ENCODE data around the gene GAK.

GAK gene

DNA sequence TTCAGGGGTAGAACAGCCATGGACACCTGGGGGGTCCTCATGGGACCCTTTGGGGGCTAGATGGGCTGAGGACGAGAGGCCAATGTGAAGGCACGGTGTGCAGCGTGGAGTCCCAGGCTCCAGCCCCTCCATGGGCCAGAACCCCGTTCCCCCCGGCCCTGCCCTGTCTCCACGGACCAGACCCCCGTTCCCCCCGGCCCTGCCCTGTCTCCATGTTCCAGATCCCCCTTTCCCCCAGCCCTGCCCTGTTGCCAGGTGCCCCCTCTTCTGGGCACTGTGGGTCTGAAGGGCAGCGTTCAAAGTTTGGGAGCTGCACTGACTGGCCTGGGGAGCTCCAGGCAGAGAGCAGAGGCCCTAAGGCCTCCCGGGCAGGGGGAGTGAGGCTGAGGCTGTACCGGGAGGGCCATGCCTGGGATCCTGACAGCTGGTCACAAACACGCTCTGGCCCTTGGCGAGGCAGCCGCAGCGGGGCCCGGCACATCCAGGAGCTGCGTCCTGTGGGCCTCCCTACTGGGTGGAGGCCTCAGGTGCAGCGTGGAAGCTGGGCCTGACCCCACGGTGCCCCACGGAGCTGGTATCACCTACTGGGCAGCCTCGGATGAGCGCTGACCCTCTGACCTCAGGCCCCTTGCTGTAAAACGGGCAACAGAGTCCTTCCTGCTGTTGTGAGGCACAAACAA lies 32.4 kb upstream of the GAK start:
- no peak for DNase-seq (ENCODE audit: low spot score)

DNA sequence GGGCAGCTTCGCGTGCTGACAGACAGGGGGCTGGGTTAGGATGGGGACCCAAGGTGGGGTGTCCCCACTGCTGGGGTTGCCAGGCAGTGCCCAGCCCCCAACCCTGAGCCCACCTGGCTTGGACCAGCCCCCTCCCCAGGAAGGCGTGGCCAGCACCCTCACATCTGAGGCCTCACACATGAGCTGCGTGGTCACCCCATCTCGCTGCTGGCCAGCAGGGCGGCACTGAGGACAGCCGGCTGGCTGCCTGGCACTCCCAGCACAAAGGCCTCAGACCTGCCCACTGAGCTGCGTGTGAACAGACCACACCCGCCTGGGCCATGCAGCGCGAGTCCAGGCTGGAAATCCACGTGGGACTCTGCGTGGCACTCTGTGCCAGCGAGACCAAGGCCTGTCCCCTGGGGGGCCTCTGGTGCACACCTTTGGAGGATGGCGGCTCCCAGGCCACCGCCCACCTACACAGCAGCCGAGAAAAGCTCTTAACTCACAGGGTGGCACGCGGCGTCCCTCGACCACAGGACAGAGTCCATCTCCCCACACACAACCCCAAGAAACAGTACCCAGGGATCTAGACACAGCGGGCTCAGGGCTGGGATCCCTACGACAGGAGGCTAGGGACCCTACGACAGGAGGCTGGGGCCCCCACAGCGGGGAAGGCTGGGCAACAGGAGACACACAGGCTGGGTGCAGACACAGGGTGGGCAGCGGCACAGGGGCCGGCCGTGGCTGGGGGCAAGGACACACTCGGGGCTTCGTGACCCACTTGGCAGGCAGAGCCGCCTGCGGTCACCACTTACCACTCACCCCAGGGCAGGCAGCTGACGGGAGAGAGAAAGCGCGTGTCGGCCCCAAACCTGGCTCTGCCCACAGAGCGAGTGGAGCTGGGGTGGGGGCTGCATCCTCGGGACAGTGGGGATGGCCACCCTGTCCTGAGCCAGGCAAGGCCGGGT lies 31.4 kb upstream of the GAK start:
- DNase-seq (ENCODE audit: low spot score) = no peak

DNA sequence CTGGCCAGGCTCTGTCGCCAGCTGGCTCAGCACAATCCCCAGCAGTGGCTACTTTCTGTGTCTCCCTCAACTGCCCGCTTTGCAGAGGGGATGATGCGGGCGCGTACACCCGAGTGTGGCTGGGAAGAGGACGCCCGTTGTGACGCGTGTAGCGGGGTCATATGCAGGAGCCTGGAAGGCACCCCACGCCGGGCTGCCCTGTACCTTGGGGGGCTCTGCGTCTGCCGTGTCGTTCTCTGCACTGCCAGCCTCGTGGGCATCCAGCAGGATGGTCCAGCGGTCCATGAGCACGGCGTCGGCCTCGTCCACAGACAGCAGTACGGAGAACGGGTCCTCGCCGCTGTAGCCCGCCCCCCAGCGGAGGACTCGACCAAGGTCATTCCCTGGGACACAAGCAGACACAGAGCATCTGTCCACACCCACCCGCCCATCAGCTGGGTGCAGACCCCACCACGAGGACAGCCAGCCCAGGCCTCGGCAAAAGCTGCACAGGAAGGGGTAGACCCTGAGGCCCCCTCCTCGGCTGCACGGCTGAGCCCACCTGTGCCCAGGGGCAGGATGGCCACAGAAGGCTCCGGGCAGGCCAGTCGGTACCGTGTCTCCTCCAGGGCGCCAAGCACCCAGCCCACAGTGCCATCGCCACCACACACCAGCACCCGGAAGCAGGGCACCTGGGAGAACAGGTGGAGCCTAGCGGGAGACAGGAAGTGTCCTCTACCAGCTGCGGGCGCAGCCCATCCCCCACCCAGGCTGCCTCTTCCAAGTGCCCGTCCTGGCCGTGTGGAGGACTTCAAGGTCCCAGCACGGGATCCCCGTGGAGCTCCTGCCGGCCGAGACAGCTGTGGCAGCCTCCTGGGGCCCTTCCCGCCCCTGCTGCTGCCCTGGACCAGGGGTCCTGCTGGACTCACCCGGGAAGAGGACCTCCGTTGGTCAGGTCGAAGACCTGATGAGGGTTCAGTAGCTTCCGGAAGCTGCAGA lies 30.4 kb upstream of the GAK start:
- no peak for DNase-seq (ENCODE audit: low spot score)

DNA sequence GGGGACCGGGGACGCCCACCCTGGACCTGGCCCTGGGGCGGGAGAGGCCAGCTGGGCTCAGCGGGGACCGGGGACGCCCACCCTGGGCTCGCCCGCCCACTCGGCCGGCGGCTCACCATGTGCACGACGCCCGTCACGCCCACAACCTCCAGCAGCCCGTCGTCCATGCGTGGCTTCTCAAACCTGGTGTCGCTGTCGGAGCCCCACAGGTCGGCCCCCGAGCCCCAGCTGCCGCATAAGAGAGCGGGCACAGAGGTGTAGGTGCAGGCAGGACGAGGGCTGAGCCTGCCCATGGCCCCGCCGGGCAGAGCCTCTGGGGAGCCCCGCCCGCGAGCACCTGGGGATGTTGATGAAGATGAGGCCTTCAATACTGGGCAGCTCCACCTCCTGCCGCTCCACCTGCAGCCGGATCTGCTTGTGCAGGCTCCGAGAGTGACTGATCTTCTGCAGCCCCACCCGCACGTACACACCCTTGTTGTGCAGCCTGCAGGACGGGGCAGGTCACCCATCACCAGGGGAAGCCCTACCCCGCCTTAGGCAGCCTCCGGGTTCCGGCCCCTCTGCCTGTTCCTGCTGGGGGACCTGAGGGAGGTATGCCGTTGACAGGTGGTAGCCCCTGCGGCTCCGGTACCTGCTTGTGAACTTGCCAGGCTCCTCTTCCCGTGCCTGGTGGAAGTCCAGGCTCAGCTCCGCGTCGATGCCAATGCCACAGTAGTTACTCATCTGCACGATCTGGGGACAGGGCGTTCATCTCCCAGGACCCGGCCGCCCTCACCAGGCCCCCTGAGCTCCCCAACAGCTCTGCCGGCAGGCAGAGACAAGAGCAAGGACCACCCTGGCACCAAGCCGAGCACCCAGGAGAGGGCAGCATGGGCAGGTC lies 29.5 kb upstream of the GAK start:
- no peak for DNase-seq (ENCODE audit: low spot score)

DNA sequence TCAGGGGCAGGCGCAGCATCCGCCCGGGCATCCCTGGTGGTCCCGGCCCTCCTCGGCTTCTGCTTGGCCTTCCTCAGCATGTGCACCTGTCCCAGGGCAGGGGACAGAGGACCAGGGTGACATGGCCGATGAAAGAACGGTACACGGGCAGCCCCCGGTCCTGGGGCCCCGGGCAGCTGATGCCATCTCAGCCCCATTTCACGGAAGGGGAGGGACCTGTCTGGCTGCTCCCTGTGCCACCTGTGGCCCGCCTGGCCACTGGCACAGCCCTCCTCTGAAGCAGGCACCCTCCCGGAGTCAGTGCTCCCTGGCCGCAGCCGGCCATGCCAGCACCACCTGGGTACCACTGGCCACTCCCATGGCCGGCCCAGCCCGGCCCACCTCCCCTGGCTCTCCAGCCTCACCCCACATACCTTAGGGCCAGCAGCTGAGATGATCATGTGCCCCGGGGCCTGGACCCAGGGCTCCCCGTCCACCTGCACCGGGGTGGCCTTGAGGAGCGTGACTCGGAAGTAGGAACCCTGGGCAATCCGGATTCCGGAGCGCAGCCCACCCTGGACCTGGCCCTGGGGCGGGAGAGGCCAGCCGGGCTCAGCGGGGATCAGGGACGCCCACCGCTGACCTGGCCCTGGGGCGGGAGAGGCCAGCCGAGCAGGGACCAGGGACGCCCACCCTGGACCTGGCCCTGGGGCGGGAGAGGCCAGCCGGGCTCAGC lies 28.7 kb upstream of the GAK start:
- no peak for DNase-seq (ENCODE audit: low spot score)

DNA sequence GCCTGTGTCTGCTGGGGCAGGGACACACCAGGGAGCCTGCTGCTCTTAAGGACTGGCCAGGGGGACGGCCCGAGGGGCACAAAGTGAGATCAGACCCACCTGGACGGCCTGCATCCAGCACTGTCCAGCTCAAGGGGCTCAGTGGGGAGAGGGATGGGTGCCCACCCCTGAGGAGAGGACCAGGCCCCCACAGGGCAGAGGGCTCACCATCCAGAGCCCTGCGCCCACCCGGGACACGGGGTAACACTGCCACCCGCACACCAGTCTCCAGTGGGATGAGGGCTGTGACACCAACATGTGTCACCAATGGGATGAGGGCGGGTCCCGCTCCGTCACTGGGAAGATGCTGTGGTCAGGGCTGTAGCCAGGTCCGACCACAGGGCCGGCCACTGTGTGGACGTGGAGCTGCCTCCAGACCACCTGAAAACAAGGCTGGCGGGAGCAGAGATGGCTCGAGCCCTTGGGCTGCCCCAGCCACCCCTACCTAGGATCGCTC lies 28.1 kb upstream of the GAK start:
- DNase-seq (ENCODE audit: low spot score) = no peak

DNA sequence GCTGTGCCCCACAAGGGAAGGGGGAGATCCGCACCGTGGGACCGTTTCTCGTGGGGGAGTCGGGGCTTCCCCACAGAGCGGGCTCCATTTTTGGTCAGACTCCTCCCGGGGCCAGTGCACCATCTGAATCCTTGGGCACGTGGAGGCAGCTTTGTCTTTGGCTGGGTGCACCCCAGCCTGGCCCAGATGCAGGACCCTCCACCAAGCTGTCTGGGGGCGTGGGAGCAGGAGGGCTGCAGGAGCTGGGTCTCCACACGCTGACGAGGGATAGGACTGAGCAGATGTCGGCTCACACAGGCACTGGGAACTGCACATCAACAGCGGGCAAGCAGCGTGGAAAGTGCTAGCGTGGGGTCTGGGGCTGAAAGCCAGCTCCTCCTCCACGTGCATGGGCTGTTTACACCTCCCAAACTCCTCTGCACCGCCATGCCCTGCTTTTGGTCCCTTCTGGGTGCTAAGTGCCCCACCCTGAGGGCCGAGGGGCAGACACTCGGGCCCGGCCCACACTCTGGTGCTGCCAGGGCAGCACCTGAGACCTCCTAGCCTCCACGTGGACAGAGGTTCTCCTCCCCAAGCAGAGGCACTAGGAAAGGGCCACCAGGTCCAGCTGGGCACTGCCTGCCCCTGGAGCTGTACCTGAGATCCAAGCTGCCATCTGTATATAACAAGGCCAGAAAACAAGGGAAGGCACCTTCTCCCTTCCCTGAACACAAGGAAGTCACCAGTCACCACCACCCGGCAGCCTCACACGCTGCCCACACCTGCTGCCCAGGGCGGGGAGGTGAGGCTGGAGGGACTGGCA lies 27.4 kb upstream of the GAK start:
- no peak for DNase-seq (ENCODE audit: low spot score)

DNA sequence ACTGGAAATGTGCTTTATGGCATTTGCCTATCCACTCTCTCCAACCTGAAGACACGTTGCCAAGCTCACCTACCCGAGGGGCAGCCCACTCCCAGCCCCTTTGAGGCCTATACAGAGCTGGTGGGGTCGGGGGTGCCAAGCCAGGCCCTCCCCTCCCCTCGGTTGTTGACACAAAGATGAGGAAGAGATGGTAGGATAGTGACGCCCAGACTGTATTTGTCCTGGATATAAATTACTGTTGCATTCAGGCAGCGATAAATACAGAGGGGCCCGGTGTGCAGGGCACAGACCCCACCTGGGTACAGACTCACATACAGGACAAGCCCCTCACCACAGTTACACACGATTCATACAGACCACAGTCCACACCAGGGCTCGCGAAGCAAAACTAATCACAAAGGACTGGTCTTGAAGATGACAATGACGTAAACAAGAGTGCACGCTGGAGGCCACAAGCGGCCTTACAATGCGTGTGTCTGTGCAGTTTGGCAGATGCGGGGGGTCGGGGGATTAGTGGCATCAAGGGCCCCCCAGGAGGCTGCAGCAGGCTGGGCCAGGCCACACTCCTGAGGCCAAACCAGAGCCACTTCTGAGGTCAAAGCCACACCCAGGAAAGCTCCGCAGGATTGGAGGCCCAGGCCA lies 26.7 kb upstream of the GAK start:
- DNase-seq (ENCODE audit: low spot score) = no peak

DNA sequence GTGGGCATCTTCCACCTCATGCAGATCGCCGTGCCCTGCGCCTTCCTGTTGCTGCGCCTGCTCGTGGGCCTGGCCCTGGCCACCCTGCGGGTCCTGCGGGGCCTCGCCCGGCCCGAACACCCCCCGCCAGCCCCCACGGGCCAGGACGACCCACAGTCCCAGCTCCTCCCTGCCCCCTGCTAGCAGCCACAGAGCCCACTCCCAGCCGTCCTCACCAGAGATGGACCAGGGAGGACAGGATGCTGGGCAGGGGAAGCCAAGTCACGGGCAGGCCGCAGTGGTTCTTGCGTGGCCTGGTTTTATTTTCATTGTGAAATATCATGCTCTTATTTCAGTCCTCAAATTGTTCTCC lies 26.2 kb upstream of the GAK start:
- DNase-seq (ENCODE audit: low spot score) = no peak

DNA sequence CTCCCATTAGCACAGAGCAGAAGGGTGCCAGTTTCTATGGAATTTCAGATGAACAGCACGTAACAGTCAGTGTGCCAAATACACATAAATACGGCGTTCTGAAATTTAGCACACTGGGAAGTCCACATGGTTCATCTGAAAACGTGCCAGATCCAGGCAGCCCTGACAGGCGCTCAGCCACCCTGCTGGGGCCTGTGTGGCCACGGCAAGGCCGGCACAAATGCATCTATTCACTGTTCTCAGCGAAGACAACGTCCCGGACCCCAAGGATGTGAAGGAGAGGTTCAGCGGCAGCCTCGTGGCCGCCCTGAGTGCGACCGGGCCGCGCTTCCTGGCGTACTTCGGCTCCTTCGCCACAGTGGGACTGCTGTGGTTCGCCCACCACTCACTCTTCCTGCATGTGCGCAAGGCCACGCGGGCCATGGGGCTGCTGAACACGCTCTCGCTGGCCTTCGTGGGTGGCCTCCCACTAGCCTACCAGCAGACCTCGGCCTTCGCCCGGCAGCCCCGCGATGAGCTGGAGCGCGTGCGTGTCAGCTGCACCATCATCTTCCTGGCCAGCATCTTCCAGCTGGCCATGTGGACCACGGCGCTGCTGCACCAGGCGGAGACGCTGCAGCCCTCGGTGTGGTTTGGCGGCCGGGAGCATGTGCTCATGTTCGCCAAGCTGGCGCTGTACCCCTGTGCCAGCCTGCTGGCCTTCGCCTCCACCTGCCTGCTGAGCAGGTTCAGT lies 25.6 kb upstream of the GAK start:
- no peak for DNase-seq (ENCODE audit: low spot score)

DNA sequence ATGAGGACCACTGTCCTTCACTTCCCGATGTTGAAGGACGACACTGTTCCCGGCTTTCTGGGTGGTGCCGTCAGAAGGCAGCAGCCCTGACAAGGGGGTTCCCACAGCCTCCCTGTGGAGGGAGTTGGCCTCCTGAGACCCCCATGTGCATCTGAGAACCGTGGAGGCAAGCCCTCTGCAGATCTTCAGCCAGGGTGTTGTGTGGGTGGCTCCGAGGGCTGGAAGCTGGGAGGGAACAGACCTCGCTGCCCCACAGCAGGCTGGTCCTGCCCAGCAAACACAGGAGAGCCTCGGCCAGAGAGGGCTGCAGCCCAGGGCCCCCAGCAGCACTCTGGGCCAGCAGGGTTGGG lies 25.1 kb upstream of the GAK start:
- DNase-seq (ENCODE audit: low spot score) = no peak

DNA sequence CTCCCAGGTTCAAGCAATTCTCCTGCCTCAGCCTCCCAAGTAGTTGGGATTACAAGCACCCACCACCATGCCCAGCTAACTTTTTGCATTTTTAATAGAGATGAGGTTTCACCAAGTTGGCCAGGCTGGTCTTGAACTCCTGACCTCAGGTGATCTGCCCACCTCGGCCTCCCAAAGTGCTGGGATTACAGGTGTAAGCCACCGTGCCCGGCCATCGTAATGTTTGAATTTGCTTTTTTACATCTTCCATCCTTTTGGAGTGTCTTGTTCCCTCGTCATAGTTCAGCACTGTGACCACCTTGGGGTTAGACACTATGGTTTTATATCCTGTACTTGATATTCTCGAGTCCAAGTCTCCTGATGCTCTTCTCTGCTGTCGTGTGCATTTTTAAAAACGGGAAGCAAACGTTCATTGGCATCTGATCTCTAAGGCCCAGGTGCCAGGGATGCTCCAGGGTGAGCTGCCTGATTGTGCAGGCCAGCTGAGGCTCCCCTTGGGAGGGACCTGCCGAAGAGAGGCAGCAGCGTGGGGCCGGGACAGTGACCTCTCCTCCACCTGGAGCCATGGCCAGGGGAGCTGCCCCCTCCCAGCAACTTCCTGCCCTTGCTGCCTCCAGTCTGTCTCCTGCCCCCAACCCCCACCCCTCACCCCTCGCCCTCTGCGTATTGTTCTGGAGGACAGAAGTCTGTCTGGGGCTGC lies 24.6 kb upstream of the GAK start:
- DNase-seq (ENCODE audit: low spot score) = no peak

DNA sequence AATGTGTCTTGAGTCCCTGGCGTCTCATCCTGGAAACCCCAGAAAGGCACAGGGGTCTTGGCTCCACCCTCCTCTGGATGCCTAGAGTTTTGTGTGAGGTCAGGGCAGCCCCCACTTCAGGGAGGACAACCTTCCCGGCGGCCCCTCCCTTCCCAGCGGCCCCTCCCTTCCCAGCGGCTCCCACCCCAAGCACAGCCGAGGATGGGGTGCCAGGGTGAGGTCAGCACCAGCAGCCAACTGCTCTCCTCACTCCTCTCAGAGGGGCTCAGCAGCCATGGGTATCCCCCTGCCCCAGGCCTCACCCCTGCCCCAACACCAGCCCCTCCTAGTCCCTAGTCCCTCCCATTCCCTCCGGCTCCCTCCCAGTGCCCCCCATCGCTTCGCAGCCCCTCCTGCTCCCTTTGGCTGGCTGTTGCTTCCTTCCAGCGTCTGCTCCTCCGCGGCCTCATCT lies 23.8 kb upstream of the GAK start:
- DNase-seq (ENCODE audit: low spot score) = no peak

DNA sequence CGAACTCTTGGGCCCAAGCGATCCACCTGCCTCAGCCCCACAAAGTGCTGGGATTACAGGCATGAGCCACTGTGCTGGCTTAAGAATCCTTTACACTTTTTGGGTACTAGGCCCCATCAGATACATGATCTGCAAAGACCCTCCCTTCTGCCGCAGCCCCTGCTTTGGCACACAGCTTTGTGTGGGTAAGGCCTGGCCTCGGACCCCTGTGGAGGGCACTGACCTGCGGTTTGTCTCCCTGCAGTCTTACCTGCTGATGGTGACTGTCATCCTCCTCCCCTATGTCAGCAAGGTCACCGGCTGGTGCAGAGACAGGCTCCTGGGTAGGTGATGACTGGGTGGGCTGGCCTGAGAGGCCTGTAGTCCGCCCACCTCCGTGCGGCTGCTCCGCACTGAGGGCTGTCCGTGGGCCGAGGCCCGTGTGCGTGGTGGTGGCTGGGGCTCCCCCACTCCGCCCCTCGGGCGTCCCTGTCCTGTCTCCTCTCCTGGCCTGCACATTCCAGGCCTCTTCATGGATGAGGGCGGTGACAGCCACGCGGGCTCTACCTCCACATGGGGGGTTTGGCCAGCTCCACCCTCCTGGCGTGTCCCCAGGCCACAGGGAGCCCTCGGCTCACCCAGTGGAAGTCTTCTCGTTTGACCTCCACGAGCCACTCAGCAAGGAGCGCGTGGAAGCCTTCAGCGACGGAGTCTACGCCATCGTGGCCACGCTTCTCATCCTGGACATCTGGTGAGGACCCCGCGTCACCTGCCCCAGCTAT lies 23.2 kb upstream of the GAK start:
- no peak for DNase-seq (ENCODE audit: low spot score)

DNA sequence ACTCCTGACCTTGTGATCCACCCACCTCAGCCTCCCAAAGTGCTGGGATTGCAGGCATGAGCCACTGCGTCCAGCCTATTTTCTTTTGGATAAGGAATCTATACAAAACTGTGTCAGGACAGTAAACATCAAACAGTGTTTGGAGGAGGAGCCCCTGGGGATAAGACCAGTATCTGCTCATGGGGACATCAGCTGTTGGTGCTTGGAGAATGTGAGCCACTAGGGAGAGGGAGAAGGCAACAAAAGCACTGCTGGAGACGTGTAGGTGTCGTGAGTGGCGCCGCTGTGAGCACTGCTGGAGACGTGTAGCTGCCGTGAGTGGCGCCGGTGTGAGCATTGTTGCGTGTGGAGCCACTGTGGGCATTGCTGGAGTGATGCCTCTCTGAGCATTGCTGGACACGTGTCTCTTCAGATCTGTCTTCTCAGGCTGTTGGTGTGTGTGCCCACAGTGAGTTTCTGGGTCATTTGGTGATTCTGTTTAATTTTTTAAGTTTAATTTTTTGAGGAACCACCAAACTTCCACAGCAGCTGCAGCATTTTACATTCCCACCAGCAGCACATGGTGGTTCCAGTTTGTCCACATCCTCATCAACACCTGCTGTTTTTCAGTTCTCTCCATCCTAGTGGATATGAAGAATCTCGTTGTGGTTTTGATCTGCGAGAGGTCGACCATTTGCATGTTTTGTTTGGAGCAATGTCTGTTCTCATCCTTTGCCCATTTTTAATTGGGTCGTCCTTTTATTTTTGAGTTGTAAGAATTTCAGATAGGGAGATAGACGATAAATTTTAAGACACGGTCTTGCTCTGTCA lies 22.3 kb upstream of the GAK start:
- no peak for DNase-seq (ENCODE audit: low spot score)

DNA sequence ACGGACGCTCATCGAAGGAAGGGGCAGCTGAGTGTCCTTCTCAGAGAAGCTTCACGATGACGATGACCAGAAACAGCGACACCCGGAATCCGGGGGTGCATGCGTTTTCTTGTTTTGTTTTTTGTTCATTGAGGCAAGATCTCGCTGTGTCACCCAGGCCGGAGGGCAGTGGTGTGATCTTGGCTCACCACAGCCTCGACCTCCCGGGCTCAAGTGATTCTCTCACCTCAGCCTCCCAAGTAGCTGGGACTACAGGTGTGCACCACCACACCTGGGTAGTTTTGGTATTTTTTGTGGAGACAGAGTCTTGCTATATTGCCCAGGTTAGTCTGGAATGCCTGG lies 21.4 kb upstream of the GAK start:
- DNase-seq (ENCODE audit: low spot score) = no peak

Data from AG20443 (cell line).